DMS 273 treated with DMSO at 0.1 percent for 48 hours (cell line): ENCODE data around the gene PUDP.
"Not testable (repeated sequence)": the region's sequence is repeated elsewhere in the genome, so short reads cannot be mapped to it uniquely, and the experiment has no call there.

Experiments used
- DNase-seq: peaks from one replicate; lab custom pipeline; 2025; lab: John Stamatoyannopoulos, UW

Gene PUDP

DNA sequence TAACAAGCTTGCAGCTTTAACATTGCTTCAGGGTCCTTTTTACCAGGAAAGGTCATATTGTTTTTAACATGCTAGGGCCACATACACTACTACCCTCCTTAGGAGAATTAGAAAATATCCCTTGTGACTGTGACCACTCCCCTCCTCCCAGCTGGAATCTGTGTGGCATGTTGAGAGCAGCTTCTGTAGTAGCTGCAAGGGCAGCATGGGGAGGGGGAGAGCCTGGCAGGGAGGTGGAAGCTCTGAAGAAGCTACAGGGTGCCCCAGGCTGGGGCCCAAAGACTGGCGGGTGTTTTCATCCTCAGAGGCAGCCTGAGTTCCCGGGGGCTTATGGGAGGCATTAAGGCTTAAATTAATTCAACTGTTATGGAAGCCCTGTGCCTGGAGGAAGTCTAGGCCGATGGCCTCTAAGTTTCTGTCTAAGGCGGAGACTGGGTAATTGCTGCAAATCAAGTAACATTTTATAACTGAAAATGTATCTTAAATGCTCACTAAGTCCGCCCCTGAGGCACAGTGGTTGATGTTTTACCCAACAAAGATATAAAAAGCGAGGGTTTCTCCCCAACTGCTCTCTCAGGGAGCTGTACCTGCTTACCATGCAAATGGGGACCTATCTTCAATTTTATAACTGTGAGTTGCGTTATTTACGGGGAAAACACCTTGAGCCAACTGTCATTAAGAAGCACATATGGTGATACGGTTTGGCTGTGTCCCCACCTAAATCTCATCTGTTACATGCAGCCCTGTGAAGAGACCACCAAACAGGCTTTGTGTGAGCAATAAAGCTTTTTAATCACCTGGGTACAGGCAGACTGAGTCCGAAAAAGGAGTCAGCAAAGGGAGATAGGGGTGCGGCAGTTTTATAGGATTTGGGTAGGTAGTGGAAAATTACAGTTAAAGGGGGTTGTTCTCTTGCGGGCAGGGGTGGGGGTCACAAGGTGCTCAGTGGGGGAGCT is 37.8 kb downstream of the PUDP start:
- no peak for DNase-seq

DNA sequence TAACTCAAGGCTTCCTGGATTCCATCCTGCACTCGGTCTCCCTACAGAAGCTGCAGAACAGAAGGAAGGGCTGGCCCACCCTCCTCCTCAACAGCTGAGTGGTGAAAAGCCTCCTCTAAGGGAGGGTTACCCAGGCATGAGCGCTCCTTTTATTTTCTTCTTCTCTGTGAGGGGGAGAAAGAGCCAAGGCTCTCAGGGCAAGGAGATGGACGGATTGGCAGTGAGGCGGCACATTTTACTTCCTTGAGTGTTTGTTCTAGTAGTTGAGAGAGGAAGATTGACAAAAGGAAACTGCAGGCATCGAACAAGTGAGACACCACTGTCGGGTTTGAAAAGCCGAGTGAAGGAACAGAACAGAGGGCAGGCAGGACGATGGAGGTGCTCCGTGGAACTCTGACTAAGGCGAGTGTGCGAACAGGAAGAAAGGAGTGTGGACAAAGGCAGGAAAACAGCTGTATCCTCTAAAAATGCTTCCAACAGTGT is 38.9 kb downstream of the PUDP start:
- DNase-seq: no peak

DNA sequence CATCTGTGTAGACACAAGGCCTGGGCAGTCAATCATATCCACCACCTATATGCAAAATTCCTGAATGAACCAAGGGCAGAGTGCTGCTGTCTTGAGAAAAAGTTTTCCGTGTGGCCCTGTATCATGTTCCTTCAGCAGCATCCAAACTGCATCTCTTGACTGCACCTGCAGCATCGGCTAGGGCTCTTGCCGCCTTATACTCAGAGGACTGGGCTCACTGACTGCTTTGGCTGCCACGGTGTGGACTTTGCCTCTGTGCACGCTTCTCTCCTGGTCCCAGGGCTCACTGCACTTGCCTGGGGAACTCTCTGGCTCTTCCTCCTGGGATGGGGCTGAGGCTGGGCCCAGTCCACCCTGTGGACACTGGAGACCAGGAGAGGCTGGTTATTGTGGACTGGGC is 39.9 kb downstream of the PUDP start:
- DNase-seq: no peak

DNA sequence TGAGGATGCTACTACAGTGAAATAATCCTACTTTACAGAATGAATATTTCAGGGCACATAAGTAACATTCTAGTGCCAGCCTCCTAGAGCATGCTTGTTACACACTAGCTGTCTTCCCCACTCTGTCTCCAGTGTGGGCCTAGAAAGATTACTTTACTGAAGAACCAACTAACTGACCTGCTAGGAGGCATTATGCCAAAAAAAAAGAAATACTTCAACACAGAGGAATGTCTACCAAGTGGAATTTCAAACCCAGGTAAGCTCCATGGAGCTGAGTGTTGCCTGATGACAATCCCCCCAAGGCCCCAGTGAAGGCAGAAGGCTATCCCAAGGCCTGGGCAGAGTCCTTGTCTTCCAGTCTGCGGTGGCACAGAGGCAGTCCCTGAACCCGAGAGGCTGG is 41.3 kb downstream of the PUDP start:
- DNase-seq: no peak

DNA sequence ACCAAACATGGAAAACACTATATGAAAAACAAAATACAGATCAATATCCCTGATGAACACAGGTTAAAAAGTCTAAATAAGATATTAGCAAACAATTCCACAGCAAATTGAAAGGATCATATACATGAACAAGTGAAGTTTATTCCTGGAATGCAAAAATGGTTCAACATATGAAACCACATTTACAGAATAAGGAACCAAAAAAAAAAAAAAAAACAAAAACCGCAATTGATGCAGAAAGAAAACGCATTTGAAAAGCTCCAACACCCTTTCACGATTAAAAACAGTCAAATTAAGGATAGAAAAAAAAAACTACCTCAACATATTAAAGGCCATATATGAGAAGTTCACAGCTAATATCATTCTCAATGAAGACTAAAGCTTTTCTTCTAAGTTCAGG is 45.8 kb downstream of the PUDP start:
- no peak for DNase-seq

DNA sequence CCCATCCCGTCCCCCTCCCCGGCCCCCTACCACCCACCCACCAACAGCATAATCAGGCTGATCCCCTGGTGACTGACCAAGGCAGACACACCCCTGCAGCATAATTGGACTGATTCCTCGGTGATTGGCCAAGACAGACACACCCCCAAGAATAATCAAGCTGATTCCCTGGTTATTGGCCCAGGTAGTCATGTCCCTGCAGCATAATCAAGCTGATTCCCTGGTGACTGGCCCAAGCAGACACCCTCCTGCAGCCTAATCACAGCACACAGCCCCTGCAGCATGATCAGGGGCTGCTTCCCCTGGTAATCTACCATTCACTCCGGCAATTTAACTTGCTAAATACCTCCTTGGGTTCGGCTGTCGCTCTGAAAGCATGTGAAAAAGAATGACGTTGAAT is 47.9 kb downstream of the PUDP start:
- DNase-seq: no peak

DNA sequence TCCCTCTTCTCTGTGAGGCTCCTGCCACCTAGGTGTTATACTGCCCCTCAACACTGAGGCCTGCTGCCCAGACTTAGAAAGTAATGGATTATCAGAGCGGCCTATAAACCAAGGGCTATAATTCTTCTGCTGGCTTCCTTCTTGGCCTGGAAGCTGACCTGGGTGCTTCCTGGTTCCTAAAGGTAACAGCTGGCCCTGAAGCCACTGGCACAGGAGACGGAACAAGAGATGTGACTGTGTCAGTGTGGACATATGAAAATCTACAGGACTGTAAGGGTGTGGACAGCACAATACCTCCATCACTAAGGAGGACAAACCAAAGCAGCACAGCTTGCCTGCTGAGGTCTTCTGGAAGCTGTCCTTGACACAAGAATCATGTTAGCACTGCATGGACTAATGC is 52.3 kb downstream of the PUDP start:
- not testable (repeated sequence) for DNase-seq

DNA sequence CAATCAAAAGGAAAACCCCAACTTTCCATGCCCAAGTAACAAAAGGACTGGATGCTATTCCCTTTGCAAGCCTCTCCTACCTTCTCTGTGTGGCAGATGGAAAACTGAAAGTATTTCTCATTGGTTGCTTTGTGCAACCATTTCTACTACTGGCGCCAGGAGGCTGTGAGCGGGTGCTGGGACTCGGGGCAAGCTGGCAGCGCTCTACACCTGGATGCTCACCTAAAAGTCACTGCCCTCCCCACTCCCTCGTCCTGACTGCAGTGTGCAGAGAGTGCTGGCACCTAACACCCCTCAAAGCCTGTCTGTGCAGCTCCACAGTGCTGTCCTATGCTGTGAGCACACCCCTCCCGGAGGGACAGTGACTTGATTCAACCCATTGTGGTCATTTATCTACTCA is 54.6 kb downstream of the PUDP start:
- DNase-seq: no peak

DNA sequence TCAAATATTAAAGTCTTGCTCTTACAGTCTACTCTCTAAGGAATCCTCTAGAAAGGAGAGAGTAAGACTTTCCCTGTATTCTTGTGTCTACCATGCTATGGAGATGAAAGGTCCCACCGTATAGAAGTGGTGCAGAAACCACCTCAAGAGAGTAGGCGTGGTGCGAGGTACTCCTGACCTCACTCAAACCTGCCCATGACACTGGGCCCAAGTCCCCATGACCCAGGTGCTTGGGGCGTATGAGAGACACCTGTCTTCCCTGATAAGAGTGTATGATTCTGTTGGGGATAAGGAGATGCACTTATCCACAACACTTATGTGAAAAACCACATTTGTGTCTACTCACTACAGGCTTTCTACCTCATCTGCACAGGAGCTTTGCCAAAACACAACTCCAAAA is 55.4 kb downstream of the PUDP start:
- no peak for DNase-seq

DNA sequence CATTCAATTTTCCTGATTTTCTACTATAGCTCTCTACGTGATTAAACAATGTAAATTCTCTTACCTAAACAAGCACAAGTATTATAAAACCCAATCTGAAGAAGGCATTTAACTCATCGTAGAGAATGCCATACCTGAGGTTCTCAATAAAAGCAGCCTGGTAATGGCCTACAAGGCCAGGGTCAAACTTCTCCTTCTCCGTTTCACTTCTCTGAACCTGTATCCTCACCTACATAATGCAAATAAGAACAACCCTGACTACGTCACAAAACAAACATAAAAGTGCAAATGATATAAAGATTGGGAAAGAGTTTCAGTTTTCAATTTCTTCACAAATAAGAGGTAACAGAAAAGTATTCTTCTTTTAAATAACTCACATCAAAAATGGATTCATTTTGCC is 56.0 kb downstream of the PUDP start:
- no peak for DNase-seq

DNA sequence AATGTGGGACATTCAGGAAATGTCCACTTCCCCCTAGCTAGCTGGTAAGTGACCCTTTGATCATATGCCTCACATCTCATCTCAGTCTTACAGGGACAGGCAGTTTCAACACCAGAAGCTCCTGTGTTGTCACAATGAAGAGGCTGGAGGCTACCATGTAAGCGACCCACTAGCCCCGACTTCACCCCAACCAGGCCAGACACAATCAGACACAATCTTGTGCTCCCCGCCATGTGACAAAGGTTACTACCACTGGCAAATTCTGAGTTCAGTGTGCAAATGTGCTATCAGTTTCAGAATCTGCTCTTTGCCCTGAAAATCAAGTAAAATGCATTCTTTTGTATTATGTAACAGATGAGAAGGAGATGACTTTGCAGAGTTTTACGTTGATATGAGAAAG is 57.3 kb downstream of the PUDP start:
- DNase-seq: no peak

DNA sequence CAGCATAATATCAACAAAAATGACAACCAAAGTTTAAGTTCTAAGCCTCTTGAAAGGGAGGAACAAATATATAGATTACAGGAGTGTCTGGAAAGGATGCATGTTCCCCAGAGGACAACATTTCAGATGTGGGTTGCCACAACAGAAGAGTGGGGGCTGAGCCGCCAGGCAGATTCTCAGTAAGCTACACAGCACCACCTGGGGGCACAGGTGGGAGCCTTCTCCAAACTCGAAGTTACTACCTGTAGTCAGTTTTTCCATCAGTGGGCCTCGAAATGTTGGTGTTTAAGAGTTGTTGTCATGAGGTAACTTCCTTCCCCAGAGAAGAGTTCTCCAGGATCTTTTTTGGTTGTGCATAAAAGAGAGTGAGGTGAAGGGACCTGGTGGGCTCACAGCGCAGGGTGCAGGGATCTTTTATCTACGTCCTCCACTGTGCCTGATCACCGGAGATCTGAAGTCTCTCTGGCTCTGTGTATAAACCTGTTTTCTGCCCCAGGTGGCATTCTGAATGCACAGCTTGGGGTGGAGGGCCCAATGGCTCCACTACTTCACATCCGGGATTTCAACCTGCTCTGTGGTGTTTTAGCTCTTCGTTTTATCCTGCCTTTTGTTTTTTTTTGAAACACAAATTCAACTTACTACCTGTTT is 58.9 kb downstream of the PUDP start:
- DNase-seq: no peak

DNA sequence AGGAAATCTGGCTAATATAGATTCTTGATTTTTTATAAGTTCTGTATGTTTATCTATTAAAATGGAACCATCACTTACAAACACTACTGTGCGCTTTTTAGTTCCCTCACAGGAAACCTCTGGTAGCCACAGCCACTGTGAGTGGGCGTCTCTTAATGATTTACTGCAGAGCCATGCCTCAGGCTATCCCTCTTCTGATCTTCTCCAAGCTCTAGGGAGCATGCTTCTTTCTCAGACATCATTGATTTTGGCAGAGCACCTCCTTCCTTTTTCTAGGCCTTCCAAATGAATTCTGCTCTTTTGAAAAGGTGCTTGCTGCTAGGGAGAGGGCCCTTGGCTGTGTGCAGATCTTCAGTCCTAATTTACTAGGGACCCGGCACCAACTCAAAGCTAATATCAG is 61.6 kb downstream of the PUDP start:
- DNase-seq: no peak

DNA sequence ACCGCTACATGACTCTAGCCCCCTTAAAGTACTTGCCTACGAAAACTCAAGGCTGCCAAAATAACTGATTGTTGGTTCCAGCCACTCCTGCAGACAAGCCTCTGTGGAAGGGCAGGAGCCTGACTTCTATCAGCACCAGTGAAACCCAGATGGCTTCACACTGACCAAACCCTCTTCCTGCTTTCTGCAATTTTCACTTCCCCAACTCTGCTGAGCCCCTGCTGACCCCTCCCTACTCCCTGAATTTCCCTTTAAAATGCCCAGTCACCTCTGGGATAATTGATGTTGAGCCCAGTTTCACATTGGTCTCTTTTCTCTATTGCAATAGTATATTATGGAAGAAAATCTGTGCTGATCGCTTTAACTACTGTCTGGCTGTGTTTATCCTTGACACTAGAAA is 62.1 kb downstream of the PUDP start:
- DNase-seq: no peak

DNA sequence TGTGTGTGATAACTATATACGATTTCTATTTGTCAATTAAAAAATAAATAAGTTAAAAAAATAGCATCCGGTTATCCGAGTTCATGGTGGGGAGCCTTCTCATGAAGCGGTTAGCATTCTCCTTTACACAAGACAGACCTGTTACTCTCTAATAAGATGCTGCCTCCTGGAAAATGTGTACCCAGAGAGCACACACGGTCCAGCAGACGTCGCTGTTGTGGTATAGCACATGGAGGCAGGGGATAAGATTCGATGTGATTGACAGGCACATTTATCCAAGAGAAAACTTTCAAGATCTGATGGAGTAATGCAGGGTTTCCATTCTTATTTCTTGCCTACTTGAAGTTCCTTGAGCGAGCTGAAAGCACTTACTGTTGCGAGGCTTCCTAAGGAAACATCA is 63.1 kb downstream of the PUDP start:
- no peak for DNase-seq

DNA sequence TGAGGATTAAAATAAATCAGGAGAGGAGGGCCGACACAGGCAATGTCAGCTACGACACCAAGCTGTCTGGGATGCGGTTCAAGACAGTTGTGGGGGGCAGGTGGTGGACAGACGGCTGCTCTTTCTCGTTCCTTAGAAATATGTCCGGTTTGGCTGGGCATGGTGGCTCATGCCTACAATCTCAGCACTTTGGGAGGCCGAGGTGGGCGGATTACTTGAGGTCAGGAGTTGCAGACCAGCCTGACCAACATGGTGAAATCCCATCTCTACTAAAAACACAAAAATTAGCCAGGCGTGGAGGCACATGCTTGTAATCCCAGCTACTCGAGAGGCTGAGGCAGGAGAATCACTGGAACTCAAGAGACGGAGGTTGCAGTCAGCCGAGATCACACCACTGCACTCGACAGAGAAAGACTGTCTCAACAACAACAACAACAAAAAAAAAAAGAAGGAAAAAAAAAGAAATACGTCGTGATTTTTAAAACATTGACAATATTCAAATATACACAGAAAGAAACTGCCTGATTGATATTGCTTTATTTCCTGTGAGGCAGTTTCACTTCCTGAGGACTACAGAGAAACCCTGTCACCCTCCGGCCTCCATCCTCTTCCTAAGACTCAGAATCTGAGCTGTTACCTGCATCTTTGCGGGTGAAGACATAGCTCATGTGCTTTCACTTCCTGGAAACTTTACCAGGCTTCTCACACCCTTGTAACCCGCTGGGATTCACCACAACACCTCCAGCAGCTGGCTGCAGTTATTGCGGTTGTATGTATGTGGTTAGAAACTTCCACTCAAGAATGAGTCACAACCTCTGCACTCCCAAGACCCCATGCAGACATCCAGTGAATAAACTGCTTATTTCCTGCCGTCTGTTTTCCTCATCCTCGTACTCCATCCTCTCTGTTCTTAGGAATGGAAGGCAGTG is 64.2 kb downstream of the PUDP start:
- no peak for DNase-seq

DNA sequence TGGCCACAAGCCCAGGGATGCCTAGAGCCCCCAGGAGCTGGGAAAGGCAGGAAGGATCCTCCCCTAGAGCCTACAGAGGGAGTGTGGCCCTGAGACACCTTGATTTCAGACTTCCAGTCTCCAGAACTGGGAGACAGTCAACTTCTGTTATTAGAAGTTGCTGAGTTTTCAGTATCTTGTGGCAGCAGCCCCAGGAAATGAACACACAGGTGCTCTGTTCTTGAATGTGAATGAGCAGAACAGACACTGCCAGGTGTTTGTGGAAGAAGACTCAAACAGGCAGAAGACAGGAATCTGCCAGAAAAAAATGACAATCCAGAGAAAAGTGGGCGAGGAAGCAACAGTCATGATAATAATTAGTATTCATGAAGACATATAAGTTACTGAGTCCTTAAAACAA is 64.9 kb downstream of the PUDP start:
- DNase-seq: no peak

DNA sequence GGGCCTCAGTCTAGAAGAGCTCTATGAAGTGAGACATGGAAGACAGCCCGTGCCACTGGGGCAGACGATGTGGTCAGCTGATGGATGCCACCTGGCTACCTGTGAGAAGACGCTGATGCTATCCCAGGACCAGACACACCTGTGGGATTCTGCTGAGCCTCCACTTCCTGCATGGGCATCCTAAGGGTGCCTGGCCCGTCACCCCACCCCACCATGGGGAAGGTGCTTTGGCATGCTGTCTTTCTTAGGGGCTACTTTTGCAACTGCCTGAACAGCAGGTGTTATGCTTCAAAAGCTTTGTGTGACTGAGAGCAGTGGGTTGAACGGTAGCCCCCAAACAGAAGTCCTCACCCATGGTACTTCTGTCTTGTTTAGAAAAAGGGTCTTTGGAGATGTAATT is 65.4 kb downstream of the PUDP start:
- no peak for DNase-seq

DNA sequence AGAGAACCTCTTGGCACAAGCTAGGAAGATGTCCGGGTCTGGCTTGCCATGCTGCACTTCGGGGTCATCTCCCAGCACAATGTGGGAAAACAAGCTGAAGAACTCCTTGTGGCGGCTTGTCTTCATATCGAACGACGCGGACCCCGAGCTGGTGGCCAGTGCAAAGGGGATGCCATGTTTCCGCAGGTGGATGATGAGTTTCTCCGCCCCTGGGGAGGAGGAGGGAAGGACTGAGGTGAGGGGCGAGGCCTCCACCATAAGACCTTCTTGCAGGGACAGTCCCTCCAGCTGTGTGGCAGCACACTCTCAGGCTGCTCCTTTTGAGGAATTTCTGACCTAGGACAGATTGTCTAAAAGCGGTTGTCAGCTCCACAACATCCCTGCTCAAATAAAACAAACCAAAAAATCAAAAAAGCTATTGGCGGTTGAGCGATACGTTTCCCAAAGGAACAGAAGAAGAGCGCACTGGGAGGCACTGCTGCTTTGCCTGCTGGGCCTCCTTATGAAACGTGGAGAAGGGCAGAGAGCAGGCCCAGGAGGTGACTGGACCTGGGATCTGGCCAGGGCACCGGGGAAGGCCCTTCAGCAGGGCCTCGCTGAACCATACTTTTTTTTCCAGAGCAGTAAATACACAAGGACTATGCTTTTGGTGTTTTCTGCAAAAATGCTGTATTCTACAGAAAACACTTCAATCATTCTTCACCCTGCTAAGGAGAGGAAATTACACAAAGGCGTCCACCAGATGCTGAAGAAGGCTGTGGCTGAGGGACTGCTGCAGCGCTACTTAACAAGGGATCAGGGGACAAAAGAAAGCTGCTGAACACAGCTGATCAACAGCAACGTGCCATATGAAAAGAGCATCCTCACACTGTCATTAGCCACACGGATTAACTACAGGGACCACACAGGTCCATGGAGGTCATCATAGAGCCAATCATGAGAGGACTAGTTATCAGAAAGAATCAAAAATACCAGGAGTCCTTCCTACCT is 70.4 kb downstream of the PUDP start:
- no peak for DNase-seq

DNA sequence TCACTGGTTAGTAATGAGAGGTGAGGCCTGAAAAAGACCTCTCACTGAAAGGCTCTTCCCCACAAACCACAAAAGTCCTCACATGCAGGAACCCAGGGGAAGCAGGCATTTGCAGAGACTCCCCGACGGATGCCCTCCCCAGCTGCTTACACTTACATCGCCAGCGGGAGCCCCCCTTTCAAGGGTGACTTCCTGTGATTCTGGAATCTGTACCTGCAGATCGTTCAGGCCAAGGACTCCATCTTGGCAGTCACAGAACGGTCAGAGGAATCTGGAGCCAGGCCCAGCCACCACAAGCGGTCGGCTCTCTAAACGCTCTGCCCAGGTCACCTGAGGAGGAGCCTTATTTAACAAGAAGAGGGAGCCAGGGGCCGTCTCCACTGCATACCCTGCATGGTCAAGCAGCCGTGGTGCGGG is 71.7 kb downstream of the PUDP start:
- DNase-seq: no peak

DNA sequence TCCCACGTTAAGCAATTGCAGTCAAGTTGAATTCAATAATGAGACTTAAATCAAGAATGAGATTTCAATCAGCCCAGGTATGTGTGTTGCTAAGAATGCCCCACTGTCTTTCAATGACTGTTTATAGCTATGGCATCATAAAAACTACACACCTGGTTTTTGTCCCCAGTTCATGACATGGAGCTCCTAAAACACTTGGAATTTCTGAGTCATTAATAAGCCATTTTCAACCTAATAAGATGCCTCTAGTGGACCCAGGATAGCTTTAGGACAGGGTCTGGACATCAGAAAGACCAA is 73.1 kb downstream of the PUDP start:
- no peak for DNase-seq
